Measurements from ENCODE around the gene MTMR4. TPM values are rescaled to one million over a fixed set of nuclear protein-coding genes. Genes with fewer than 3 reads are reported as not detected.
"Not testable (repeated sequence)": the region's sequence is repeated elsewhere in the genome, so short reads cannot be mapped to it uniquely, and the experiment has no call there.

The MTMR4 gene
- total RNA-seq (2014; rRNA removed; shearing (Covaris generic)), result 24.4 and 32.5 TPM in 2 replicates

GRCh38 chr17:58513965-58514769 lies at the start of gene MTMR4:
Gene MTMR4 (minus strand): TSS chr17:58514638. CDS start chr17:58514407, 231 bp downstream.
- peak; percentile 69 for DNase-seq (ENCODE audit: low read depth)

DNA sequence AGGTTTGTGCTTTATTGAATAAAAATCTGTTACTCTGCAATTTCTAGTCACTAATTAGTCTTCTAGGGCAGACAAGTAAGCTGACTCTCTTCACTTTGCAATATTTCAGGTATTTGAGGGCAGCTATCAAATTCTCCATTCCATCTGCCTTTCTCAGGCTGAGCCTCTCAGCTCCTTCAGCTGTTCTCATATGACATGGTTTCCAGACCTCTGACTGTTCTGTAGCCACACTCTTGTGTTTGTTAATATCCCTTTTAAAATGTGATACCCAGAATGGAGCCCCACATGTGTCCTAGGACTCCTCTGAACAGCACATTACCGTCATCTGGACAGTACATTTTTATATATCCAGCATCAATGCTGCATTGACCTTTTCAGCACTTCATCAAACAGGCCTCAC lies 46.1 kb upstream of the MTMR4 start:
- DNase-seq (ENCODE audit: low read depth), result no peak

DNA sequence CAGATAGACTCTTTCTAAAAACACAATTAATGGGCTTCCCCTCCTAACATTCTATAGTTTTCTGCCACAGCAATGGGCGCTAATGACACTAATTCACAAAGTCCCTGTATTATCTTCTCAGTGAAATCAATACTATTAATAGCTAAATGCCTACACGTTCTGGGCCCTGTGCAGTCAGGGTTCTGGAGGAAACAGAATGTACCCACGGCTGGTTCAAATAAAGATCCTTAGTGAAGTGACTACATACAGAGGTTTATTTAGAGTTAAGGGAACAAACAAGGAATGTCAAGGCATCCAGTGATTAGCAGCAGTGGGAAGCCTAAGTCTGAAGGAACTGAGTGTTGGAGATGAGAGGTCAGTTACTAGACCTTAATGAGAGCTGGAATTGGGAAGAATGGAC lies 43.5 kb upstream of the MTMR4 start:
- no peak for DNase-seq (ENCODE audit: low read depth)

GRCh38 chr17:58556833-58557250 lies 42.4 kb upstream of the MTMR4 start:
- peak; percentile 15 for DNase-seq (ENCODE audit: low read depth)

DNA sequence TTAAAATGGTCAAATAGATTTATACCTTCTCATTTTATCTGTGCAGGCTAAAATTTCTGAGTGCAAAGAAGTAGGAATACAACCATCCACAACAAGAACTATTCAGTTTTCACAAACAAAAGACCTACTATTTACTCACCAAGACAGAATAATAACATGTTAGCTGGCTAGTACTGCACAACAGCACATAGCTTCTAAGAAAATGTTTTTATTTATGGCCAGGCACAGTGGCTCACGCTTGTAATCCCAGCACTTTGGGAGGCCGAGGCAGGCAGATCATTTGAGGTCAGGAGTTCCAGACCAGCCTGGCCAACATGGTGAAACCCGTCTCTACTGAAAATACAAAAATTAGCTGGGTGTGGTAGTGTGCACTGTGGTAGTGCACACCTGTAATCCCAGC lies 40.7 kb upstream of the MTMR4 start:
- DNase-seq (ENCODE audit: low read depth), result not testable (repeated sequence)

DNA sequence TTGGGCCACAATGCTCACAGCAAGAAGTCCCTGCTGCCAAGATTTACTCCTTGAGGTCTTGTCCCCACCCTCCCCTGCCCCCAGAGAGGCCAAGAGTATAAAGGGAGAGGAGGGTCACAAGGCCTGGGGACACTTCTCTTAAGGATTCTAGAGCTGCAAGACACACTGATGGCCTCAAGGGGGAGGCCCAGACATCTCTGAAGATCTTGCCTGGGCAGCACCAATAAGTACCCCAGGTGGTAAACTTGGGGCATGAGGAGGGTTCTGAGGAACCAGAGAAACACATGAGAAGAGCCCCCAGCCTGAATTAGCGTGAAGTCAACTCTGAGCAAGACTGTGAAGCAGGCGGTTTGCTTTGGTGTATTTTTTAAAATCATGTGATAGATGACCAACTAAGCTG lies 26.8 kb upstream of the MTMR4 start:
- DNase-seq (ENCODE audit: low read depth), result no peak

- no peak for DNase-seq (ENCODE audit: low read depth)
These were observed 25.3 kb upstream of the MTMR4 start for GRCh38 chr17:58539698-58540097.

GRCh38 chr17:58538811-58539409 lies 24.5 kb upstream of the MTMR4 start:
- no peak for DNase-seq (ENCODE audit: low read depth)

DNA sequence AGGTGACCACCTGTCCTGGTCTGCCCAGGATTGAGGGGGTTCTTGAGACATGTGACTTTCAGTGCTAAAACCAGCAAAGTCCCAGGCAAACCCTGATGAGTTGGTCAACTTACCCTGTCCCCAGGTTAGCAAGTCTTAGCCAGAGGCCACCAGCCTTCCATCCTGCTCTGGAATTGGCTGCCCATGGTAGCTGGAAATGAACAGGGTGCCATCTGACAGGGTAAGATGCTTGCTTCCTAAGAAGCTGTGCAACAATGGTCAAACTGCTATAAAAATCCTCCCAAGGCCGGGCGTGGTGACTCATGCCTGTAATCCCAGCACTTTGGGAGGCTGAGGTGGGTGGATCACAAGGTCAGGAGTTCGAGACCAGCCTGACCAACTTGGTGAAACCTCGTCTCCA lies 22.8 kb upstream of the MTMR4 start:
- peak; percentile 8 for DNase-seq (ENCODE audit: low read depth)

DNA sequence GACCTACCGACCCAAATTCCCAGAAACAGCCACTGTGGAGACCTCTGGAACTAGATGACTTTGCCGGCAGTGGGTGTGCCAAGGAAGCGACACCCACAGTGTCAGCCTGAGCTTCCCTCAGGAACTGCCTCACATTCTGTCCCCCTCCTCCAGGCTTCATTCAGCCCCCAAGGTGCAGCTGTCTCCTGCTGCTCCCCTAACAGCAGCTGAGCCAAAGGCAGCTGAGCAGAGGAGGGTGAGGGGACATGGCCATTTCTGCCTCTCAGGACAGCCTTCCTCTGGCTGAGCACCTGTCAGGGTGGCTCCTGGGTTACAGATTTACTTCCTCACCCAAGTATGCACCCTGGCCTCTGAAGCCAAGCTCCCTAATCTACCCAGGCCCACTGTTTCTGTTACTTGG lies 22.1 kb upstream of the MTMR4 start:
- DNase-seq (ENCODE audit: low read depth), result no peak

DNA sequence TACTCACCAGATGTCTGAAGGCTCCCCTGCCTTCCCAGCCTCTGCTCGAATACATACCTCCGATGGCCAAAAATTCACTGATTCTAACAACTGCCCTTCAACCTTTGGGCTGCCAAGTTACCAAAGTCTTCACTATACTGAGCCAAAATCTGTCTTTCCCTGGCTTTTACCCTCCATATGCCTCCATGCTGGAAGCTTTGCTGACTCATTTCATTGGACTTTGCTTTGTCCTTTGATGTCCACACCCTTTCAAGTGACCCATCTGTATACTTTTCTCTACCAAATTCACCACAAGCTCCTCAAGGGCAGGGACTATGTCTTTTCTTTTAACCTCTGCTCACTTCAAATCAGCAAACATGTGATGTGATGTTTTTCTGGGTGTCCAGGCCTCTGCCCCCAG lies 21.0 kb upstream of the MTMR4 start:
- peak; percentile 77 for DNase-seq (ENCODE audit: low read depth)

GRCh38 chr17:58534901-58535421 lies 20.5 kb upstream of the MTMR4 start:
- DNase-seq (ENCODE audit: low read depth), result peak; percentile 80

- no peak for DNase-seq (ENCODE audit: low read depth)
These were observed 19.9 kb upstream of the MTMR4 start for GRCh38 chr17:58534331-58534730.

- DNase-seq (ENCODE audit: low read depth), result no peak
These were observed 19.3 kb upstream of the MTMR4 start for GRCh38 chr17:58533616-58534188.

DNA sequence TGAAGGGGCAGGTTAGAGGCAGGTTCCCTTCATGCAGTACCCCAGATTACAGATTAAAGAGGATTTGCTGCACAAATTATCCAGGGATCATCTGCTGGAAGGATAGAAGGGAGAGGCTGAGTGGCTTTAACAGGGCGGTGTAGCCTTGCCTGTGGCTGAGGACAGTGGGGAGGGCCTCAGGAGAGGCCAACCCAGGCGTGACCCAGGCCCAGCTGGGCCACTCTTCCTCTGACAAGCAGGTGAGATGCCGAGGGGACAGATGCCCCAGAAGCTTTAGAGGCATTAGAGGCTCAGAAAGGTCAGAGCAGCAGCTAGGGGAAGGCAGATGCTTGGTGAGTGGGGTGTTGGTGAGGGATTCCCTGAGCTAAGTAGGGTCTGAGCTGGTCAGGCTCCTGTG lies 18.1 kb upstream of the MTMR4 start:
- no peak for DNase-seq (ENCODE audit: low read depth)

- DNase-seq (ENCODE audit: low read depth), result peak; percentile 43
These were observed 17.5 kb upstream of the MTMR4 start for GRCh38 chr17:58531661-58532554.

- DNase-seq (ENCODE audit: low read depth), result no peak
These were observed 16.7 kb upstream of the MTMR4 start for GRCh38 chr17:58531122-58531521.

DNA sequence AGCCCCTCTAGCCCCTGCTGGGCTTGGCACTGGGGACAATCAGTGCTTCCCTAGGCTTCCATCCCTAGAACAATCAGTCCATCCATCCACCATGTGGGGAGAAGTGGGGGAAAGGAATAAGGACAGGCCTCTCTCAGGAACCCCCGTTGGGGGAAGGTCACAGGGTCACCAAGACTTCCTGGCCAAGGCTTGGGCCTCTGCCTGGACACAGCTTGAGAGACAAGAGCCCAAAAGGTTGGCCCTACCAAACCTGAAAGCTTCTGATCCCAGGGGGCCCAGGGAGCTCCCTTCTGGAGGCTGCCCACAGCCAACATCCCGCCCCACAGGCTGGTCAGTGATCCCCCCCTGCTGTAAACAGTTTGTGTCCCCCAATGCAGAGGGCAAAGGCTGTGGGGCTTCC lies 16.2 kb upstream of the MTMR4 start:
- no peak for DNase-seq (ENCODE audit: low read depth)

DNA sequence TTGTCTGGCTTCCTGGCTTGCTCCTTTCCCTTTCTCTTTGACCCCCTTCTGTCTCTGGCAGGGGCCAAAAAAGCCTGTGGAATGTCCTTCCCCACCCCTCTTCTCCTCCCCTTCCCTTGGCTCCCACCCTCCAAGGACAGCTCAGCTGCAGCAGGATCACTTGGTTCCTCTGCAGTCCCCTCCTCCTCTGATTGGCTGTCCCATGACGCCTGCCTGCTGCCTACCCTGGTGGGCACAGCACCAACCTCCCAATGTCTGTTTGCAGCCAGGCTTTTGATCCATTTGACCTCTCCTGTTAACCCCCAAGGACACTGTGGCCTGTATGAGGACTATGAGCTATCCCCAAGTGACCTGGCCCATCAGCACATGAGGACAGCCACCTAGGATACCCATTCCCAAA lies 14.8 kb upstream of the MTMR4 start:
- DNase-seq (ENCODE audit: low read depth), result no peak

GRCh38 chr17:58528443-58528842 lies 14.0 kb upstream of the MTMR4 start:
- DNase-seq (ENCODE audit: low read depth), result no peak

DNA sequence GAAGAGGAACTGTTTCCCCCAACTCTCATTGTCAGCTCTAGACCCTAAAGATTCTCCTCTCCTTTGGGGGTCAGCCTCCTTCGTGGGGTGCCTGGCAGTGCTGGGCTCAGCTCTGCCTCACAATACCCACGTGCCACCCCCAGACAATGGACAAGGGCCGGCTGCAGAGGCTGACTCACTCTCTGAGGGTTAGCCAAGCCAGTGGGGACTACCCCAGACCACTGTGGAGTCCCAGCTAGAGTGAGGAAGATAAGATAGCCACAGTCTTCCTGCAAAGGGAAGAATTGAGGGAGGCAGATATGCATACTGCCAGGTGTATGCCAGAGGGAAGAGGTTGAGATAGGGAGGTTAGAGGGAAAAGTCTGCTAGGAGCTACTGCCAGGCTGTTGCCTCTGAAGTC lies 13.5 kb upstream of the MTMR4 start:
- peak; percentile 72 for DNase-seq (ENCODE audit: low read depth)

GRCh38 chr17:58527306-58527705 lies 12.9 kb upstream of the MTMR4 start:
- DNase-seq (ENCODE audit: low read depth), result peak; percentile 13
